K562 (cell line): ENCODE results near the gene RNFT1. TPM values are rescaled to one million over a fixed set of nuclear protein-coding genes. Genes with fewer than 3 reads are reported as not detected.
"Not testable (repeated sequence)": the region's sequence is repeated elsewhere in the genome, so short reads cannot be mapped to it uniquely, and the experiment has no call there.

Experiments
- ATAC-seq: fragments of 200-7000 bp; cut with Tn5 transposase; 3 replicates; pipeline ENCODE4 v1.9.1; 2020; ENCODE audit warnings: moderate library complexity
- BruUV-seq: library from RNA; stranded (reverse); fragments of 400-500 nt; replicated peaks from 2 replicates; lab custom pipeline; 2021; lab: Mats Ljungman, UMichigan
- CTCF ChIA-PET: fragments of 300-600 bp; formaldehyde crosslinking; extraction: SDS; loops from one replicate; lab custom pipeline; 2021; ENCODE audit warnings: low intra/inter-chr PET ratio; lab: Yijun Ruan, JAX
- POLR2A ChIA-PET: fragments of 300-600, 350-650 bp; sonication (Branson Sonifier 250); formaldehyde crosslinking; extraction: SDS; loops from one replicate; lab custom pipeline; 2021; ENCODE audit warnings: antibody characterized with exemption, inconsistent platforms; lab: Yijun Ruan, JAX
- DNase-seq, 4 experiments: peaks; one replicate each; pipeline versions ENCODE4 v3.0.0 to v3.0.0-alpha.2; 2011 to 2018; ENCODE audit warnings: low spot score in 3 of 4, mixed read lengths in 3 of 4; ENCODE audit errors: extremely low read depth in 1 of 4
- FAIRE-seq: peaks from 2 replicates; lab custom pipeline; 2011; peaks lifted over from hg19 to GRCh38; lab: Jason Lieb, UNC
- H2AFZ ChIP-seq: 2 replicates; pipeline ENCODE4 v1.6.0; 2011; ENCODE audit warnings: low read depth, low read length, control low read depth, inconsistent platforms
- H3K27ac ChIP-seq: fragments of 200-600 bp; 3 replicates; pipeline ENCODE4 v1.8.0; 2011; ENCODE audit warnings: low read depth, mild to moderate bottlenecking, control low read depth, inconsistent platforms, low read length, moderate library complexity, mixed read lengths; ENCODE audit errors: extremely low read depth
- H3K27me3 ChIP-seq, 2 experiments: fragments of 300-600 bp in 1 of 2; 2 replicates in 1 of 2; 3 replicates in 1 of 2; pipeline versions ENCODE4 v1.6.0 to v1.8.0; 2011; ENCODE audit warnings: inconsistent platforms in 2 of 2, low read length in 2 of 2, mild to moderate bottlenecking in 1 of 2, mixed read lengths in 1 of 2, moderate library complexity in 1 of 2; ENCODE audit not compliant: control insufficient read depth in 2 of 2, insufficient read depth in 2 of 2
- H3K36me3 ChIP-seq: fragments of 300-600 bp; 3 replicates; pipeline ENCODE4 v1.8.0; 2011; ENCODE audit warnings: mild to moderate bottlenecking, low read length, inconsistent platforms; ENCODE audit not compliant: control insufficient read depth, insufficient read depth
- H3K4me1 ChIP-seq, 2 experiments: fragments of 200-600 bp in 1 of 2; replicated peaks in 1 of 2; 2 replicates in 1 of 2; 3 replicates in 1 of 2; pipeline versions ENCODE4 v1.5.1 to v1.8.0; 2011; ENCODE audit warnings: inconsistent platforms in 2 of 2, low read length in 2 of 2, mild to moderate bottlenecking in 1 of 2, mixed read lengths in 1 of 2, moderate library complexity in 1 of 2; ENCODE audit not compliant: control insufficient read depth in 2 of 2, insufficient read depth in 2 of 2
- H3K4me2 ChIP-seq: 2 replicates; pipeline ENCODE4 v1.6.1; 2011; ENCODE audit warnings: low read length, control low read depth, inconsistent platforms, mixed read lengths; ENCODE audit not compliant: insufficient read depth
- H3K4me3 ChIP-seq: fragments of 200-600 bp; sonication (generic), shearing (Covaris generic); 2 replicates; pipeline ENCODE4 v1.5.1; 2016; ENCODE audit warnings: control low read depth, inconsistent platforms
- H3K79me2 ChIP-seq: fragments of 200-600 bp; 3 replicates; pipeline ENCODE4 v1.8.0; 2011; ENCODE audit warnings: low read length, inconsistent platforms; ENCODE audit not compliant: control insufficient read depth, insufficient read depth
- H3K9ac ChIP-seq, 2 experiments: 2 replicates each; pipeline versions ENCODE4 v1.6.0 to v1.6.1; 2011; ENCODE audit warnings: low read depth in 2 of 2, low read length in 2 of 2, control low read depth in 1 of 2, inconsistent platforms in 1 of 2, mild to moderate bottlenecking in 1 of 2, mixed read lengths in 1 of 2; ENCODE audit not compliant: insufficient read depth in 1 of 2
- H3K9me1 ChIP-seq: one replicate; pipeline ENCODE4 v1.6.0; 2011; ENCODE audit warnings: inconsistent platforms, mild to moderate bottlenecking, low read length, moderate library complexity; ENCODE audit not compliant: control insufficient read depth, insufficient read depth
- H3K9me3 ChIP-seq: replicated peaks from 2 replicates; pipeline ENCODE4 v1.5.1; 2011; ENCODE audit warnings: low read depth, low read length, inconsistent platforms; ENCODE audit not compliant: control insufficient read depth, insufficient read depth
- H4K20me1 ChIP-seq: replicated peaks from 2 replicates; pipeline ENCODE4 v1.6.1; 2011; ENCODE audit warnings: low read length, inconsistent platforms, mixed read lengths; ENCODE audit not compliant: control insufficient read depth, insufficient read depth
- CHCHD3 ChIP-seq: fragments of 250-450 bp; sonication (Bioruptor Pico); IDR thresholded peaks from 2 replicates; pipeline ENCODE4 v2.1.2; 2022; ENCODE audit warnings: mild to moderate bottlenecking
- MIER1 ChIP-seq: fragments of 450-650 bp; IDR thresholded peaks from 2 replicates; pipeline ENCODE4 v1.6.1; 2016; ENCODE audit warnings: antibody characterized with exemption, mild to moderate bottlenecking, low read depth
- THAP12 ChIP-seq: fragments of 250-450 bp; sonication (Bioruptor Pico); IDR thresholded peaks from 2 replicates; pipeline ENCODE4 v1.9.0; 2021; ENCODE audit warnings: mild to moderate bottlenecking, inconsistent platforms
- WGBS: fragments of 100-300 bp; shearing (Covaris generic); methylation state at CpG from one replicate; pipeline ENCODE4 v1.1.6; 2016; ENCODE audit warnings: low coverage, mixed read lengths; ENCODE audit not compliant: insufficient coverage; ENCODE audit errors: missing lambda C conversion rate; 5-methylcytosine and 5-hydroxymethylcytosine counted together
- in situ Hi-C: fragments of 300-500 bp; cut with MboI; formaldehyde crosslinking; loops from 4 replicates; pipeline ENCODE4 v1.15.0; 2018; ENCODE audit warnings: inconsistent platforms, mixed read lengths
- intact Hi-C: fragments of 100-400 bp; cut with micrococcal nuclease; formaldehyde crosslinking; loops from 2 replicates; pipeline ENCODE4 v1.14.2; 2022
- polyA plus RNA-seq, 8 experiments: library from polyadenylated mRNA; depleted of rRNA in 4 of 8; stranded (reverse) in 5 of 8; unstranded in 3 of 8; fragments of >200 nt; fragmentation: Nextera tagmentation in 2 of 8; fragmentation: Illumina TruSeq in 1 of 8; extraction: Ambion mirVana in 2 of 8; extraction: Trizol in 1 of 8; gene quantifications; 2 replicates each; pipeline versions ENCODE4 v1.2.1 to v1.2.3, GENCODE V29; 2011 to 2014; ENCODE audit warnings: inconsistent platforms in 1 of 8, missing spikeins in 1 of 8
- total RNA-seq, 7 experiments: library from RNA; depleted of rRNA in 6 of 7; stranded (reverse); fragments of >200 nt in 6 of 7; fragmentation: Illumina TruSeq in 2 of 7; extraction: Trizol in 2 of 7; gene quantifications; 2 replicates each; pipeline versions ENCODE4 v1.2.1 to v1.2.3, GENCODE V29; 2011 to 2021; ENCODE audit warnings: low replicate concordance in 1 of 7

Gene RNFT1
- total and polyA plus RNA-seq, 9 of the 15 experiments (the other 6 are each of a cell fraction or from before 2014, with no cell fraction given), result 15.8 to 61.3 (median 23.5) TPM

GRCh38 chr17:59964482-59965328, at the start of gene RNFT1 (continued):
- TF ChIP-seq MIER1 (0 out of 2 replicates have a peak, but pooled peaks have one; percentile 50), THAP12 (CRISPR knock-in tag) (peak; percentile 62; the same call in 1 of the 2 replicates), CHCHD3 (CRISPR knock-in tag) (no peak)

GRCh38 chr17:60009326-60009725, 44.8 kb upstream of the RNFT1 start:
- WGBS, result 52% methylated on average over 5 of the region's 13 CpGs
- H3K36me3 ChIP-seq, H3K27me3 ChIP-seq, H3K9me1 ChIP-seq, H2AFZ ChIP-seq, intact Hi-C loops, CTCF ChIA-PET, in situ Hi-C loops, DNase-seq, H3K79me2 ChIP-seq, POLR2A ChIA-PET, H4K20me1 ChIP-seq, BruUV-seq, FAIRE-seq, H3K4me1 ChIP-seq, H3K9ac ChIP-seq, H3K9me3 ChIP-seq, H3K4me3 ChIP-seq, H3K27ac ChIP-seq, H3K4me2 ChIP-seq, ATAC-seq: not testable (repeated sequence)

- DNase-seq, H3K27me3 ChIP-seq, H3K9ac ChIP-seq, H3K9me3 ChIP-seq, CTCF ChIA-PET, H4K20me1 ChIP-seq, H3K4me1 ChIP-seq, H3K4me3 ChIP-seq, intact Hi-C loops, H3K79me2 ChIP-seq, POLR2A ChIA-PET, H3K9me1 ChIP-seq, H3K27ac ChIP-seq, BruUV-seq, H2AFZ ChIP-seq, H3K36me3 ChIP-seq, ATAC-seq, FAIRE-seq, H3K4me2 ChIP-seq, in situ Hi-C loops: not testable (repeated sequence)
- WGBS, result 83% methylated on average over 3 of the region's 16 CpGs
These were observed 43.8 kb upstream of the RNFT1 start for GRCh38 chr17:60008377-60008776.
